CD4-positive, alpha-beta T cell treated with Interferon alpha-2 for 1 hour (primary cell): ENCODE measurements around the gene CXorf49B.
A peak's percentile ranks its signal among the peaks of the same experiment; 100 is the strongest.
"Not testable (repeated sequence)": the region's sequence is repeated elsewhere in the genome, so short reads cannot be mapped to it uniquely, and the experiment has no call there.

ENCODE experiments used
- DNase-seq, 2 donors: peaks; one replicate each; pipeline ENCODE4 v3.0.0-alpha.2; 2020 to 2022

CXorf49B gene

DNA sequence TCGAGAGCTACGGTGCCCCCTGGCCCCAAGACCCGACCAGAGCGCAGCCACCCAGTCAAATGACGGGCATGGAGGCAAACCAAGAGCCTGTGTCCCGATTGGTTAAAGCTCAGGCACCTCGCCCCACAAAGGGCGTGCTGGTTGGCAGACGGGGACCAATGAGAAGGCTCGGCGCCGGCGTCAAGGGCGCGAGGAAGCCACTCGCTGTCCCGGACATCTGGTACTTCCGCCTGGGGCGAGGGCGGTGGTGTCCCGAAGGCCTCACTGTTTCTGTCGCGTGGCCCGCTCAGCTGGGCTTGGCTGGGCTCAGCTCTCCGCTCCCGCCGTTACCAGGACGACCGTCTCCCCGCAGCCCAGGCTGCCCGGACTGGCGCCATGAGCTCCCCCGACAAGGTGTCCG lies at the start of gene CXorf49B:
Gene CXorf49B, plus strand, starts transcription at position 301 of the 400 bp plus-strand sequence. Its CDS starts 75 bp downstream, at position 376.
- DNase-seq = not testable (repeated sequence)

DNA sequence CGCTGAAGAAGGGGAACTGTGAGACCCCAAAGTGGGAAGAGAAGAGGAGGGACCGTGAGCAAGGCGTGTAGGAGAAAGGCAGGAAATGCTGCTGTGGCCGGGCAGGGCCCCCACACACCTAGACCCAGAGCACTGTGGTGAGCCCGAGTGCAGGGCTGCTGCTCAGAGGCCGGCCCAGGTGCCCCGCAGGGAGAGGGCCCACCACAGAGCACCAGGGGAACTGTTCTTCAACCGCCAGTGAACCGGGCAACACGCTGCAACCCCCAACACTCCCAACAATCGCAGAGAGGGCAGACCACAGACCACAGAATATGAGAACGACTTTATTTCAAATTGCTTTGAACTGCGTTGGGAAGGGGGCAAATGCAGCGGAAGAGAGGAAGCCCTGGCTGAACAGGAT lies 49.1 kb upstream of the CXorf49B start:
- DNase-seq = not testable (repeated sequence)

DNA sequence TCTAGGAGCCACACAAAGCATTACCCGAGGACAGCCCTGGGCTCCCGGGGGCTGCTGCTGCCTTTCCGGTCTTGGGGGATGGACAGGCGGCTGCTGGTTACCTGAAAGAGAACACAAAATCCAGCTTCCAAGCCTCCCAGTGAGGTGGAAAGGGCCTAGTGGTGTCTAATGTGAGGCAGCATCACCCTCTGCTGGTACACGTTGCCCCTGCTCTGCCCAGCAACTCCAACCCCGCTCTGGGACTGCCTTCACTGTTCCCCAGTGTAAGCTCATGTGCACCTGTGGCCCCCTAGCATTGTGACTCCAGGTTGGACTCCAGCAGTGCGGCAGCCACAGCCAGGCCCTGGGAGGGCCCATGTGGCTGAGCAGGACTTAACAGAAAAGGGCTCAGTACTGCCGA lies 47.6 kb upstream of the CXorf49B start:
- DNase-seq = not testable (repeated sequence)

DNA sequence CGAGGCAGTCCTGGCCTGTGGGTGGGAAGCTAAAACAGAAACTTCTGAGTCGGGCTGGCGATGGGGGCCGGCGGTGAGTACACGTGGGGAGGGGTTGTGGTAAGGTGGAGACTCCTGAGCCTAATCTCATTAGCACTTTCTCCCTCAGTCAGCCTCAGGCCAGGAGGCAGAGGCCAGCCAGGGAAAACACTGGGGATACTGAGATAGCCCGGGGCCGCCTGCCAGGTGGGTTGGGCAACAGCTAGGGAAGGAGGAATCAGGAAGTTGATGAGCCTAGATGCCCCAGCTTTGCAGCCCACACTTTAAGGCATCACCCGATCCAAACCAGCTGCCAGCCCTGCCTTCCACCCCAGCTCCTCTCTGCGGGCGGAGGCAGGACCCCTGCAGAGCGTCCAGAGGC lies 46.8 kb upstream of the CXorf49B start:
- DNase-seq = not testable (repeated sequence)

DNA sequence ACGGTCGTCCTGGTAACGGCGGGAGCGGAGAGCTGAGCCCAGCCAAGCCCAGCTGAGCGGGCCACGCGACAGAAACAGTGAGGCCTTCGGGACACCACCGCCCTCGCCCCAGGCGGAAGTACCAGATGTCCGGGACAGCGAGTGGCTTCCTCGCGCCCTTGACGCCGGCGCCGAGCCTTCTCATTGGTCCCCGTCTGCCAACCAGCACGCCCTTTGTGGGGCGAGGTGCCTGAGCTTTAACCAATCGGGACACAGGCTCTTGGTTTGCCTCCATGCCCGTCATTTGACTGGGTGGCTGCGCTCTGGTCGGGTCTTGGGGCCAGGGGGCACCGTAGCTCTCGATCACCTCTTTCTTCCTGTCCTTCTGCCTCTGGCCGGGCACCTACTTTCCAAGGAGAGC lies 45.0 kb upstream of the CXorf49B start, which contains the start of gene CXorf49:
Gene CXorf49, minus strand, starts transcription at position 101 of the 400 bp plus-strand sequence. CDS start 134 bp downstream, outside the sequence.
- not testable (repeated sequence) for DNase-seq

DNA sequence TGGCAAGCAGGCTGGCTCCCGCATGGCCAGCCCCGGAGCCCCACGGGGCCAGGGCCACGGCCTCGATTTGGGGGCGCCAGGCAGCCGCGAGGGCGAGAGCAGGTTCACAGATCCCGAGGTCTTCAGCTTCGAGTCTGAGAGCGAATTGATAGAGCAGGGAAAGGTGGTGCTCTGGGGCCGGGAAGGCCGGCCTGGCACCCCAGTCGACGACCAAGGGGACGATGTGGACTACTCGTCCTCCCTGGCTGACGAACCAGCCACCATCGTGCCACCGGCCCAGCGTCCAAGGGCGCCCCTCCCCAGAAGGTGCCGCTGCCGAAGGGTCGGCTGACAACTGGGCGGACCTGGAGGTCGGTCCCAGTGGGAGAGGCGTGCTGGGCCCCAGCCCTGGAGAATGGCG lies 44.0 kb upstream of the CXorf49B start:
- DNase-seq = peak in 1 of 2 donors; percentile 0

DNA sequence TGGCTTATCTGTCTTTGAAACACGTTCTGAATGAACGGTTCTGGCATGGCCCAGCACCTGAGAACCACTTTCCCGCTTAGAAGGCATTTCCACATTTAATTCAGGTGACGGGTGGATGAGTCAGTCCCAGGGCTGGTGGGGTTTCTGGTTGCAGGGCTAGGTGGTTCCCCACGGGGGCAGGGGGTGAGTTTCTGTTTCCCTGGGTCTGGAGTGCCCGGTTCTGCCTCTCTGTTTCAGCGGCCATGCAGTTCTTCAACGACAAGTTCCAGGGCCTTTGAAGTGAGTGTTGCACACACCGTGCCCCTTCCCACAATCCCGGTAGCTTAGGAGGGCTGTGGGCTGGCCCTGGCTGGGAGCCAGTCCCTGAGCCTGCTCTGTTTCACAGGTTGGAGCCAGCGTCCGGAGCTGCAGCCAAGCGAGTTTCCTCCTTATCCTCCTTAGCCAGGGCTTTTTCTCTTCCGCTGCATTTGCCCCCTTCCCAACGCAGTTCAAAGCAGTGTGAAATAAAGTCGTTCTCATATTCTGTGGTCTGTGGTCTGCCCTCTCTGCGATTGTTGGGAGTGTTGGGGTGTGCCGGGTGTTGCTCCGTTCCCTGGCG lies 42.8 kb upstream of the CXorf49B start:
- not testable (repeated sequence) for DNase-seq

DNA sequence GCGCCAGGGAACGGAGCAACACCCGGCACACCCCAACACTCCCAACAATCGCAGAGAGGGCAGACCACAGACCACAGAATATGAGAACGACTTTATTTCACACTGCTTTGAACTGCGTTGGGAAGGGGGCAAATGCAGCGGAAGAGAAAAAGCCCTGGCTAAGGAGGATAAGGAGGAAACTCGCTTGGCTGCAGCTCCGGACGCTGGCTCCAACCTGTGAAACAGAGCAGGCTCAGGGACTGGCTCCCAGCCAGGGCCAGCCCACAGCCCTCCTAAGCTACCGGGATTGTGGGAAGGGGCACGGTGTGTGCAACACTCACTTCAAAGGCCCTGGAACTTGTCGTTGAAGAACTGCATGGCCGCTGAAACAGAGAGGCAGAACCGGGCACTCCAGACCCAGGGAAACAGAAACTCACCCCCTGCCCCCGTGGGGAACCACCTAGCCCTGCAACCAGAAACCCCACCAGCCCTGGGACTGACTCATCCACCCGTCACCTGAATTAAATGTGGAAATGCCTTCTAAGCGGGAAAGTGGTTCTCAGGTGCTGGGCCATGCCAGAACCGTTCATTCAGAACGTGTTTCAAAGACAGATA lies 2.4 kb upstream of the CXorf49B start:
- DNase-seq = not testable (repeated sequence)

DNA sequence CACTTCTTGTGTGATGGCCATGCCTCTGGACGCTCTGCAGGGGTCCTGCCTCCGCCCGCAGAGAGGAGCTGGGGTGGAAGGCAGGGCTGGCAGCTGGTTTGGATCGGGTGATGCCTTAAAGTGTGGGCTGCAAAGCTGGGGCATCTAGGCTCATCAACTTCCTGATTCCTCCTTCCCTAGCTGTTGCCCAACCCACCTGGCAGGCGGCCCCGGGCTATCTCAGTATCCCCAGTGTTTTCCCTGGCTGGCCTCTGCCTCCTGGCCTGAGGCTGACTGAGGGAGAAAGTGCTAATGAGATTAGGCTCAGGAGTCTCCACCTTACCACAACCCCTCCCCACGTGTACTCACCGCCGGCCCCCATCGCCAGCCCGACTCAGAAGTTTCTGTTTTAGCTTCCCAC lies 1.7 kb downstream of the CXorf49B start:
- DNase-seq = not testable (repeated sequence)

DNA sequence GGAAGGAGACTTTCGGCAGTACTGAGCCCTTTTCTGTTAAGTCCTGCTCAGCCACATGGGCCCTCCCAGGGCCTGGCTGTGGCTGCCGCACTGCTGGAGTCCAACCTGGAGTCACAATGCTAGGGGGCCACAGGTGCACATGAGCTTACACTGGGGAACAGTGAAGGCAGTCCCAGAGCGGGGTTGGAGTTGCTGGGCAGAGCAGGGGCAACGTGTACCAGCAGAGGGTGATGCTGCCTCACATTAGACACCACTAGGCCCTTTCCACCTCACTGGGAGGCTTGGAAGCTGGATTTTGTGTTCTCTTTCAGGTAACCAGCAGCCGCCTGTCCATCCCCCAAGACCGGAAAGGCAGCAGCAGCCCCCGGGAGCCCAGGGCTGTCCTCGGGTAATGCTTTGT lies 2.5 kb downstream of the CXorf49B start:
- not testable (repeated sequence) for DNase-seq

DNA sequence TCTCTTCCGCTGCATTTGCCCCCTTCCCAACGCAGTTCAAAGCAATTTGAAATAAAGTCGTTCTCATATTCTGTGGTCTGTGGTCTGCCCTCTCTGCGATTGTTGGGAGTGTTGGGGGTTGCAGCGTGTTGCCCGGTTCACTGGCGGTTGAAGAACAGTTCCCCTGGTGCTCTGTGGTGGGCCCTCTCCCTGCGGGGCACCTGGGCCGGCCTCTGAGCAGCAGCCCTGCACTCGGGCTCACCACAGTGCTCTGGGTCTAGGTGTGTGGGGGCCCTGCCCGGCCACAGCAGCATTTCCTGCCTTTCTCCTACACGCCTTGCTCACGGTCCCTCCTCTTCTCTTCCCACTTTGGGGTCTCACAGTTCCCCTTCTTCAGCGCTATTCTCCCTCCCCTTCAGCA lies 4.0 kb downstream of the CXorf49B start:
- not testable (repeated sequence) for DNase-seq

DNA sequence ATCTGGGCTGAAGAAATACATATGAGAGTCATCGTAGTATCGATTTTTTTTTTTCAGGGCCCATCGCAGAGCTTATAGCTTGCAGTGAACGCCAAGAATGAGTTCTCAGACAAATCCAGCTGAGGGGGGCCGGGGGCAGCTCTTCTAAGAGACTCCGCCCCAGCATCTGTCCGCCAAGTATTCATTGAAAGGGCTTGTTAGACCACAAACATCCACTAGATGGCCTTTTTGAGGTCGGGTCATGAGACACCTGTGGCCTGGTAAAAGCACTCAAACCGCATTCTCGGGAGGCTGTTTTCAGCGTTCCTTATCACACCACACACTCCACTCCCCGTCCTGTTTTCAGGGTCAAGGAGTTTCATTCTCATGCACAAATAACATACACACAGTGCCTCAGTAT lies 15.2 kb downstream of the CXorf49B start:
- DNase-seq = not testable (repeated sequence)

DNA sequence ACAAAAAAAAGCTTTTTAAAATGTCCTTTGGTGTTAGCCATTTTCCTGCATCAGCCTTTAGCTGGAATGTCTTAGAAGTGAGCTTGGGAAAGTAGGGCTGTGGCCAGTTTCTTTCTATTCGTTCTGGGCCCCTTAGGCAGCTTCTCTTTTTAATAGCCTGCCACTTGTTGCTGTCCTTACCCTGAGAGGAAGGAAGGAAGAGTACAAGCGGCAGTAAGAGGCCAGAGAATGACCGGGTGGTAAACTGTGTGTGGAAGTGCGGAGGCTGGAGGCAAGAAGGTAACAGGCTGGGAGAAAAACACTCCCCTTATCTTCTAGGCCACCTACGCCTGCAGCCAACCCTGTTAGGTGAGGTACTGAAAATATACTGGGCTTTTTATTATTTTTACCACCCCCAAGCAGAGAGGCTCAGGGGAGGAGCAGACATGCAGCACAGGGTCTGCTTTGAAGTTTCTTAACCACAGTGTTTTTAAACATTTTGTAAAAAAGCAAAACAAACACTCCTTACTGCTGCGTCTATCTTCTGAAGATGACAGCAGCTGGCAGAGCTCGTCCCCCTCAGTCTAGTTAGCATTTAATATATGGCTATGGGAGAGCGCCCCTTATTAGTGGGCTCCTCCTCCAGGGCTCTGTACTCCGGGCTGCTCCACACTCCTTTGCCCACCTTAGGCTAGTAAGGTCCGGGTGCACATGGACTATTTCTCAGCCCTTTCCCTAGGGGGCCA lies 19.2 kb downstream of the CXorf49B start:
- not testable (repeated sequence) for DNase-seq

DNA sequence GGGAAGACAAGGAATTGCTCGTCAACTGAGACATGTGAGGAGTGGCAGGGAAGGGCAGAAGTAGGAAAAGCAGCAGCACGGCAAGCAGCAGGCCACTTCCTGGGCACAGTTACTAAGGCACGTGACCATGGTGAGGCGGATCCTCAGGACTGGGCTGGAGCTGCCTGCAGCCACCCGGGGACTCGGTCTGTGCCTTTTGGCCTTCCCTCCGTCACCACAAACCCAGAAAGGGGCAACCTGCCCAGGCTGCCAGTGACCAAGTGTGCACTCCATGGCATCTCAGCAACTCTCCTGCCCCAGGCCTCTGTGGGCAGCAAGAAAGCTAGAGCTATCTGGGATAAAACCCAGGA lies 19.8 kb downstream of the CXorf49B start:
- not testable (repeated sequence) for DNase-seq

DNA sequence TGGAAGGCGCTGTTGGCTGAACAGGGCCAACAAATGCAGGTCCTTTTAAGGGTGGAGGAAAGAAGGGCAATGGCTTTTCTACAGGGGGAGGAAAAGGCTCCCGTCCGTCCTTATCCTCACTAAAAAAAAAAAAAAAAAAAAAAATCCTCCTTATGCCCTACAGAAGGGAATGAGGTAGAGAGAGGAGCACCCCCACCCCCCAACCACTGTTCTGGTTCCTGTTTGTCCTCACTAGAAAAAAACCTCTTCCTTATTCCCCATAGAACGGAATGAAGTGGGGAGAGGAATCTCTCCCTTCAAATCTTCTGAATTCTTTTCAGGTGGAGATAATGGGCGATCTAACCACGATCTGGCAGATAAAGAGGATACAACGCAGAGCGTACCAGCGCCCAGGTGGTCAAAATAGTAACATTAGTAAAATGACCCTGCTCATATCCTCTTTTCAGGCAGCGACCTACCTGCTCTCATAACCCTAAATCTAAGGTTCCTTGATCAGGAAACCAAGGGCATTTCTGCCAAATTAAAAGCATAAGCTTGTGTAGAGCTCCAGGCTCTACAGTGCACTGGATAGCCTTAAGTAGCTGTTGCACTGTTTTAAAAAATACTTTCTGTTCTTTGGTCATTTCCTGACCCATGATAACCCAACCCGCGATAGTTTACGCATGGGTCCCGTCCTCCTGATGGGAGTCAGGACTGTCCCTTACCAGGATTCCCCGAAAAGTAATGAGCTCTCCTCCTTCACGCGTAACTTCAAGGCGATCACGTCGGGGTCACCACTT lies 20.6 kb downstream of the CXorf49B start:
- not testable (repeated sequence) for DNase-seq

DNA sequence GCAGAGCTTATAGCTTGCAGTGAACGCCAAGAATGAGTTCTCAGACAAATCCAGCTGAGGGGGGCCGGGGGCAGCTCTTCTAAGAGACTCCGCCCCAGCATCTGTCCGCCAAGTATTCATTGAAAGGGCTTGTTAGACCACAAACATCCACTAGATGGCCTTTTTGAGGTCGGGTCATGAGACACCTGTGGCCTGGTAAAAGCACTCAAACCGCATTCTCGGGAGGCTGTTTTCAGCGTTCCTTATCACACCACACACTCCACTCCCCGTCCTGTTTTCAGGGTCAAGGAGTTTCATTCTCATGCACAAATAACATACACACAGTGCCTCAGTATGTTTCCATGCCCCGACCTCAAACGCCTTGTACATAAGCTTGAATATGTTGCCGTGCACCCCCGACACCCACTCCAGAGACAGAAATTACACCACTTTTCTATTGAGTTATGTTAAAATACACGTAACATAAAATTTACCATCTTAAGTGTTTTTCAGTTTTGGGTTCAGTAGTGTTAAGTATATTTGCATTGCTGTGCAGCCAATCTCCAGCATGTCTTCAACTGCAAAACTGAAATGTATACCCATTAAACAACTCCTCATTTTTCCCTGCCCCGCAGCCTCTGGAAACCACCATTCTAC lies 21.3 kb downstream of the CXorf49B start:
- DNase-seq = not testable (repeated sequence)

DNA sequence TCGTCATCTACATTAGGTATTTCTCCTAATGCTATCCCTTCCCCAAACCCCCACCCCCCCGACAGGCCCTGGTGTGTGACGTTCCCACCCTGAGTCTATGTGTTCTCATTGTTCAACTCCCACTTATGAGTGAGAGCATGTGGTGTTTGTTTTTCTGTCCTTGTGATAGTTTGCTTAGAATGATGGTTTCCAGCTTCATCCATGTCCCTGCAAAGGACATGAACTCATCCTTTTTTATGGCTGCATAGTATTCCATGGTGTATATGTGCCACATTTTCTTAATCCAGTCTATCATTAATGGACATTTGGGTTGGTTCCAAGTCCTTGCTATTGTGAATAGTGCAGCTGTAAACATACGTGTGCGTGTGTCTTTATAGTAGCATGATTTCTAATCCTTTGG lies 43.3 kb downstream of the CXorf49B start:
- not testable (repeated sequence) for DNase-seq

DNA sequence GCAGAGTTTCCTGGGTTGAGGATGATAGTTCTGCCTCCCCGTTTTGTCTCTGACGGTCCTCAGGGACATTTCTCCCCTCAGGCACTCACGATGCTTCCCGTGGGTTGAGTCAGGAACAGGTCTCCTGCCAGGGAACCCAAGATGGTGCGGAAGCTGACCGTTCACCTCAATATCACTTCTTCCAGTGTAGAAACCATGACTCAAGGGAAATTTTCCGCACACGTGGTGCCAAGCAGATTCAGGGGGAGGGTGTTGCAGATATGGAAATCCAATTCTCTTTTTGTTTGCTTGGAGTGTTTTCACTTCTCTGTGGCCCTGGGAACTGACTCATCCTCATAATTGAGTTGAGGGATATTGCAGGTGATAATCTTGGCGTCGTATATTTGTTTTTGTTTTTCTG lies 46.7 kb downstream of the CXorf49B start:
- DNase-seq = no peak

DNA sequence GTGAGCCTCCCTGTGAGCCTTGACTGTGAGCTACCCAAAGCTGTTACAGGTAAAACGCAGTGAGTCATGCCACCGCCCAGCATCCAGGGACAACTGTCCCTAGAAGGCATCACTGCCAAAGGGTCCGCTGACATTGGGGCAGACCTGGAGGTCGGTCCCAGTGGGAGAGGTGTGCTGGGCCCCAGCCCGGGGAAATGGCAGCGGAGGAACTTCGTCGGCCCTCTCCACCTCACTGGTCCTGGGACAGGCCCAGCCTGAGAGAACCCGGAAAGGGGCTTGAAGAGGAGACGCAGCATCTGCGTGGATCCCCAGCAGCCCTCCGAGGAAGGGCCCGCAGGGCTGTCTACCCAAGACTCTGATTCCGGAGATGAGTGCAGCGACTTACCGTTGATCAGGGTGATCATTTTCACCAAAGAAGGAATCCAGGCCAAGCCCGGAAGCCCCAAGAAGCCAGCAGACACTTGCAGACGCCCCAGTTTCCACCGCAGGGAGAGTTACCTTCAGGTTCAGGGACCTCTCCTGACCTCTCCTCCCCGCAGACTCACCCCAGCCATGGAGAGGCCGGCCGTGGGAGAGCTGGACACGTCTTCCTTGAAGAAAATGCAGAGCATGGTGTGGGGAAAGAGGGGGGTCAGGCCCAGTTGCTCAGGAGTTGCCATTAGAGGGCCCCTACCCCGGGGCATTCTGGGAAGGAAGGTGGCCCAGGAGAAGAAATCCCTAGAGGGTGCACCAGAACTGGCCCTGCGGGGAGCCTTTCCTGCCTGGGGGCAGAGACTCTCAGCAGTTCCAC lies 51.2 kb downstream of the CXorf49B start:
- DNase-seq = no peak

DNA sequence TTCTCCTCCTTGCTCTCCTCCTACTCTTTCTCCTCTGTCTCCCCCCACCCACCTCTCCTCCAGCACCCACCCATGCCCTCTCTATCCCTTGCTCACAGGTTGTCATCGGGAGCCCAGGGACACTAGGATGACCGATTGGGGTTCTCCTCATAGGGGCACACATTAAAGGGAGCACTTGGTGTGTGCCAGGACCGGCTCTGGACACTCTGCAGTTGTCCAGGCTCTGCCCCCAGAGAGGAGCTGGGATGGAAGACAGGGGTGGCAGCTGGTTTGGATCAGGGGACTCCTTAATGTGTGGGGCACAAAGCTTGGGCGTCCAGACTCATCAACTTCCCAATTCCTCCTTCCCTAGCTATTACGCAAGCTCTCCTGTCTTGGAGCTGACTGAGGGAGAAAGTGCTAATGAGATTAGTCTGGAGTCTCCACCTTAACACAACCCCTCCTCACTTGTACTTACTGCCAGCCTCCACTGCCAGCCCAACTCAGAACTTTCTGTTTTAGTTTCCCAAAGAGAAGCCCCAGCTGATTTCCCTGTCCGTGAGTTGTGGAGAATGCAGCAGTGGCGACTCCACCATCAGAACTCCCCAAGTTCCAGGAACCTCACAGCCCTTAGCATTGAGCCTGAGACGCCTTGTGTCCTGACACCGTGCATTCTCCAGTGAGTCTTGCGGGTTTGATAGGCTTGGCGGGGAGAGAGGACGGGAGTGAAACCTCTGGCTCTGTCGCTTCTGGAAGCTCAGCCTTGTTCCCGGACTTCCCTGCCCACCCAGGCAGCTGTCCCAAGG lies 52.2 kb downstream of the CXorf49B start:
- no peak for DNase-seq

DNA sequence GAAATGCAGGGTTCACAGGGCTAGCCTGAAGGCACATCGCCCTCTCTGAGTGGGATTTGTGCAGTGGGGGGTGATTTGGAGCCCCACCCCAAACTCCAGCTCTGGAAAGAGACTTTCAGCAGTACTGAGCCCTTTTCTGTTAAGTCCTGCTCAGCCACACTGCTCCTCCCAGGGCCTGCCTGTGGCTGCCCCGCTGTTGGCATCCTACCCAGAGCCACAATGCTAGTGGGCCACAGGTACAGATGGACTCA lies 52.7 kb downstream of the CXorf49B start:
- no peak for DNase-seq
